Stimulated activated naive CD8-positive, alpha-beta T cell treated with anti-CD3 and anti-CD28 coated beads, Interleukin-15, amount 100 ng/mL, for 72 hours (primary cell): ENCODE results near the gene DCDC1.

ENCODE experiments used
- ATAC-seq: fragments of 150-1000 bp; cut with Tn5 transposase; 2 replicates; pipeline ENCODE4 v1.10.0; 2021; ENCODE audit warnings: mild to moderate bottlenecking, moderate library complexity
- DNase-seq, 2 donors: peaks; one replicate each; pipeline ENCODE4 v3.0.0; 2021 to 2022
- H3K27ac Mint-ChIP-seq, 2 donors: one replicate each; pipeline ENCODE4 v1.8.0; 2022; ENCODE audit warnings: mild to moderate bottlenecking in 2 of 2, mixed read lengths in 2 of 2, moderate library complexity in 2 of 2
- H3K27me3 Mint-ChIP-seq: one replicate; pipeline ENCODE4 v1.8.0; 2022; ENCODE audit warnings: mixed read lengths
- H3K4me1 Mint-ChIP-seq: one replicate; pipeline ENCODE4 v1.8.0; 2022; ENCODE audit warnings: mild to moderate bottlenecking, mixed read lengths
- H3K4me3 Mint-ChIP-seq, 2 donors: one replicate each; pipeline ENCODE4 v1.8.0; 2022; ENCODE audit warnings: mild to moderate bottlenecking in 2 of 2, mixed read lengths in 2 of 2, moderate library complexity in 1 of 2
- H3K9me3 Mint-ChIP-seq, 2 donors: one replicate each; pipeline ENCODE4 v1.8.0; 2022; ENCODE audit warnings: mixed read lengths in 2 of 2

DCDC1 gene

DNA sequence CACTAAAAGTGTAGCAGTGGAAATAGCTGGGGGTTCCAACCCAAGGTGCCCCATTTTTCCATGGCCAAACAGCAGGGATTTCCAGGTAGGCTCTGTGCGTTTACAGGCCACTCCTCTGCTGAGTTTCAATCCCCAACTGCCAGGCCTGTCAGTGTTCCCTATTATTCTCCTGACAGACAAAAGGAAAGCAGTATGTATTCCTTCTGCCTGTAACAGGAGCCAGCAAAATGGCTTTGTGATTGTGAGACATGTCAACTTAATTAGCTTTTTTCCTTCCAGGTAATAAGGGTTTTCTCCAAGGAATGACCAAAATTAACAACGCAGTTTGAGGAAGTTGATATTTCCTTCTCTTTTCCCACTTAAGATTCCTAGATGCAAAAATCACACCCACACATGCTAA lies 506.3 kb downstream of the DCDC1 start:
- H3K4me3 Mint-ChIP-seq = no peak overlapping the region
- DNase-seq (no peak), ATAC-seq (no peak)
- no peaks in the 10 kb centered on the region for H3K4me1 Mint-ChIP-seq
- no peaks in the 10 kb centered on the region for H3K9me3 Mint-ChIP-seq
- no peak overlapping the region for H3K27ac Mint-ChIP-seq
- no peaks in the 10 kb centered on the region for H3K27me3 Mint-ChIP-seq

DNA sequence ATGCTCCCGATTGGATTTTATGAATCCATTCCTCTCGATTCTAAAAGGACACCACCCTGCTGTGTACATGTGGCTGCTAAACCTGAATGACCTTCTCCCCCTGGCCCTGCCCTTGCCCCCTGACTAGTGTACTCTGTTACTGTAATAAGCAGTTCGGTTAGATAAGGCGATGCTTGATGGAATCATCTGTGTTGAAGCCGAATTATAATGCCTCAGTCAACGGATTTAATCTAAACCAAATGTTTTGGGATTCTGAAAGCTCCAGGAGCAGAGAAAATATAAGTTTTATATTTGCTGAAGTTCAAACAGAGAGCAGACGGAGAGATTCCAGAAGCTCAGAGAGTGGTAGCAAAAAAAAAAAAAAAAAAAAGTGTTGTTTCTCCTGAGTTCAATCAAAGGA lies 508.0 kb downstream of the DCDC1 start:
- H3K9me3 Mint-ChIP-seq = no peaks in the 10 kb centered on the region
- no peaks in the 10 kb centered on the region for H3K4me1 Mint-ChIP-seq
- ATAC-seq = no peak
- H3K27me3 Mint-ChIP-seq = no peaks in the 10 kb centered on the region
- no peak overlapping the region for H3K27ac Mint-ChIP-seq
- no peak overlapping the region for H3K4me3 Mint-ChIP-seq
- no peak for DNase-seq

DNA sequence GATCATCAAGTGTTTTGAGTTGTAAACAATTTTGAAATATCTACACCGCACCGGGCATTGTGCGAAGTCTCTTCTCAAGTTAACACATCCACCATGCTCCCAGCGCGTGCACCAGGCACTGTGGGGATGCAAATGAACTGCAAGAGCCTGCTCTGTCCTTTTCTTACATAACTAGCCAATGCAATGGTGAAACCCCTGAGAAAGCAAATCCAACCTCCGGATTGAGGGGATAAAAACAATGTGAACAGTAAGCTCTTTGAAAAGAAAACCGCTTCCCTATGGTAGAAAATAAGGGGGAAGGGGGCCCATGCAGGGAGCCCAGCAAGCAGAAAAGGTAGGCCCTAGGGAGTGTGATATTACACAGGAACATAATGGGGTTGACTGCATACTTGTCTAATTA lies 508.5 kb downstream of the DCDC1 start:
- H3K4me1 Mint-ChIP-seq = no peaks in the 10 kb centered on the region
- no peaks in the 10 kb centered on the region for H3K27me3 Mint-ChIP-seq
- ATAC-seq (no peak), DNase-seq (no peak)
- no peak overlapping the region for H3K27ac Mint-ChIP-seq
- H3K4me3 Mint-ChIP-seq = no peak overlapping the region
- H3K9me3 Mint-ChIP-seq = no peaks in the 10 kb centered on the region

DNA sequence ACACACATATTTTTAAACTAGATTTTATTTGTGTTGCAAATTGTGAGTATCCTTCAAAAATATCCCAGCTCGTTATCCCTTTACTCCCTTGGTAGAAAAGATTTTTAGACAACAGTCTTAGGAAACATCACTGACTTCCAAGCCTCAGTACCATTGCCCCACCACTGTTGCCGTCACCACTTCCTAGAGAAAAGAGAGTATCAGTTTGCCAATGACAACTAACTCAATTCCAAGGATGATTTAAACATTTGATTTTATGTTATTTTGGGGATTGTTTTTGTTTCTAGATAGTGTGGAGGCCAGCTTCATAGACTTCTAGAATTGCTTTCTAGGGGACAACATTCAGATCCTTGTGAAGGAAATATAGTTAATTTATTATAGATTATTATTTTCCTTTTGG lies 509.4 kb downstream of the DCDC1 start:
- no peaks in the 10 kb centered on the region for H3K27me3 Mint-ChIP-seq
- DNase-seq = no peak
- H3K4me3 Mint-ChIP-seq = no peak overlapping the region
- no peaks in the 10 kb centered on the region for H3K4me1 Mint-ChIP-seq
- H3K9me3 Mint-ChIP-seq = no peaks in the 10 kb centered on the region
- no peak overlapping the region for H3K27ac Mint-ChIP-seq
- no peak for ATAC-seq

DNA sequence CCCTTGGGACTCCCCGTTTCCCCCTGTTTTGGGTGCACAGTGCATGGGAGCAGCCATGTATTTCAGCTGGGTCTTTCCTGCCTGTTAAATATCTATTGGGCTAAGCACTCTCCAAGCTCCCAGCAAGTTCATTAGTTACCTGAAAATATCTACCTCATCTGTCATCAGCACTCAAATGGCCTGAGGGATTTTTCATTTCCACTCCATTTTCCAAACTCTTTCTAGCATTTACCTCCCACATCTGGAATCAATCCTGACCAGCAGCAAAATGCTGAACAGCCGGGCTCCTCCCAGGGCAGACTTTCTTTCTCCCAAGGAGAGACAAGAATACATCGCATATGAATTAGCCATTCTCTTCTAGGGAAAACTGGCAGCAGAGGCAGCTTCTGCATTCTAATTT lies 509.9 kb downstream of the DCDC1 start:
- Mint-ChIP-seq H3K27me3 (no peaks in the 10 kb centered on the region), H3K9me3 (no peaks in the 10 kb centered on the region), H3K4me1 (no peaks in the 10 kb centered on the region), H3K4me3 (no peak overlapping the region), H3K27ac (no peak overlapping the region)
- DNase-seq = no peak
- no peak for ATAC-seq

DNA sequence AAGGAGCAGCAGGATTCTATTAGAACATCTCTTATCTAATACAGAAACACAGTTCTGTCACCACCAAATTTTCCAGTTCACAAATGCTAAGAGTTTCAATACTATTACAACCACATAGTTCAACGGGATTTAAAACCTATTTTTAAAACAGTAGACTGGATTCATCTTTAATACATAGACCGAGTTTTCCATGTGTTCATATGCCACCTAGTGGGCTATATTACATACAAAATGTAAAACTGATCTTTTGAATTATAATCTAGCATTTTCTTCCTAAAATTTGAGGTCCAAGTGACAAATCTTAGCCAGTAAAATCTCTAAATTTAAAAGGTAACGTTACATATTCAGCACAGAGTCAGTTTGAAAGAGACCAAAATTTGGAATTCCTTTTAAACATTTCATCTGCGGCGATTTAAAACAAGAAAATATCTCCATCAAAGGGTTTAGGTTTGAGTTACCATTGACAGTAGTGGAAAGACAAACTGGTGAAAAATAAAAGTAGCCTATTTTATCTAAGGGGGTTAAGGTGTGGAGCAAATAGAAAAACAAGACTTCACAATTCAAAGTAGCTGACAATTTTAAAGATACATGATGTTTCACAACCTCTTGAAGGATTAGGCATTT lies 514.0 kb downstream of the DCDC1 start:
- DNase-seq = no peak

DNA sequence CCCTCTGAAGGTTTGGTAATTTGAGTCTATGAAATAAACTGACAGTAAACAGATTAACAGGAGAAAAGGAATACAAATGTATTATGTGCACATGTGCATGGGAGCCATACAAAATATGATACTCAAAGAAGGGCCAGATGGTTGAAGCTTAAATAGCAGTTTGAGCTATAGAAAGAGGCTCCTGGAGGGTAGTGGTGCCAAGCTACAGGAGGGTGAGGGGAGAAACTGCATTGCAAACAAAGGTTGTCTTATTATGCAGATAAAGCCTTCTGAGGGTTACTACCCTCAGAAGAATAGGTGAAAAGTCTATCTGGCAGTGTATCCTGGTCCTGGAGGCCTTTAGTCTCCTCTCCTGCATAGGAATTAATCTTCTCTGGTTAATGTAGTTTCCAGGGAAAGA lies 516.1 kb downstream of the DCDC1 start:
- H3K4me3 Mint-ChIP-seq = no peak overlapping the region
- ATAC-seq = no peak
- DNase-seq = no peak
- H3K4me1 Mint-ChIP-seq = no peaks in the 10 kb centered on the region
- H3K27ac Mint-ChIP-seq = no peak overlapping the region
- H3K9me3 Mint-ChIP-seq = peaks cover 0 to 2% of the 10 kb centered on the region in 2 donors
- no peaks in the 10 kb centered on the region for H3K27me3 Mint-ChIP-seq

More for the DNA sequence above, 514.0 kb downstream of the DCDC1 start:
- Mint-ChIP-seq H3K9me3 (no peaks in the 10 kb centered on the region), H3K4me3 (no peak overlapping the region), H3K4me1 (no peaks in the 10 kb centered on the region), H3K27me3 (no peaks in the 10 kb centered on the region), H3K27ac (no peak overlapping the region)
- no peak for ATAC-seq

DNA sequence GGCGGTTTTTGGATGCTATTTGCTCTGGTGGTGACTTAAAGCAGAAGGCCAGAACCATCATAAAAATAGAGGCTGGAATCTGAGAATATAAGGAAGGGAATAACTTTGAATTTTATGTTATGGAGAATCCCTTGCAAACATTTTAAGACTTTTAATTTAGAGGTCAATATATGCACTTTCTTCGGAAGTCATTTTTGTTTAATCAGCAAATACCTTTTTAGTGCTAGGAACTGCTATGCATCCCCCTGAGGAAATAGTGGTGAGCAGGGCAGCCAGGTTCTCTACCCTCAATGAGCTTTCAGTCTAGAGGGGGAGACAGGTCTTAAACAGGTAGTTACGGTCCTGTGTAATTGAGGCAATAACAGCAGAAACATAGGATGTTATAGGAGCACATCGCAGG lies 516.9 kb downstream of the DCDC1 start:
- DNase-seq = no peak

DNA sequence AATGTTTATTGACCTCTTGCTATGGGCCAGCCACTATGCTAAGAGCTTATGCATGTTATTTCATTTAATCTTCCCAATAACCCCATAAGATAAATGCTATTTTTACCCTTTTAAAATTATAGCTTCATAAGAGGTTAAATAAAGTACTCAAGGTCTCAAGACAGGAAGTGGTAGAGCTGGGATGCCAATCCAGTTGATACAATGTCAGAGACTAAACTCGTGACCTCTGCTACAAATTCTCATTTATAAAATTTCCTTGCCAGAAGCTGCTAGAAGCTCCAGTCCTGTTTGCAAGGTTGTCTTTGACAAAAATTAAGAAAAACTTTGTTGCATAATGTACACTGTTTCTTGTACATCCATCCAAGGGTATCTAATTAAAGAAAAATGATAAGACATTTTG lies 517.4 kb downstream of the DCDC1 start:
- H3K4me1 Mint-ChIP-seq = no peaks in the 10 kb centered on the region
- H3K9me3 Mint-ChIP-seq = peaks cover 0 to 14% of the 10 kb centered on the region in 2 donors
- ATAC-seq (no peak), DNase-seq (no peak)
- no peaks in the 10 kb centered on the region for H3K27me3 Mint-ChIP-seq
- no peak overlapping the region for H3K4me3 Mint-ChIP-seq
- H3K27ac Mint-ChIP-seq = no peak overlapping the region

More for the DNA sequence above, 516.9 kb downstream of the DCDC1 start:
- no peak overlapping the region for H3K4me3 Mint-ChIP-seq
- ATAC-seq = no peak
- no peaks in the 10 kb centered on the region for H3K27me3 Mint-ChIP-seq
- H3K27ac Mint-ChIP-seq = no peak overlapping the region
- no peaks in the 10 kb centered on the region for H3K4me1 Mint-ChIP-seq
- peaks cover 0 to 10% of the 10 kb centered on the region in 2 donors for H3K9me3 Mint-ChIP-seq

DNA sequence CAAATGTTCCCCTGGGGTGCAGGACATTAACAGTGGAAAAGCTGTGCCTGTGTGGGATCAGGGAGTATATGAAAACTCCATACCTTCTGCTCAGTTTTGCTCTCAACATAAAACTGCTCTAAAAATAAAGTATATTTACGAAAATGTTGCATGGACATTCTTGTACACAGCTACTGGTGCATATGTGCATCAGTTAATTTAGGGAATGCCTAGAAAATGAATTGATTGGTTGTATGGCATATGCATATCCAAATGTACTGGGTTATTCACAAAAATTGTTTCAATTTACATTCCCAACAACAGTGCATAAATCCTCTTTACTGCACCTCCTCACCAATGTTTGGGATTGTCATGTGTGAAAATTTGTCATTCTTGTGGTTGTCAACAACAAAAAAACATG lies 532.3 kb downstream of the DCDC1 start:
- peaks cover 8% of the 10 kb centered on the region for H3K27me3 Mint-ChIP-seq
- no peak overlapping the region for H3K4me3 Mint-ChIP-seq
- peaks cover 13 to 16% of the 10 kb centered on the region in 2 donors for H3K9me3 Mint-ChIP-seq
- H3K27ac Mint-ChIP-seq = no peak overlapping the region
- no peaks in the 10 kb centered on the region for H3K4me1 Mint-ChIP-seq
- no peak for DNase-seq
- no peak for ATAC-seq

DNA sequence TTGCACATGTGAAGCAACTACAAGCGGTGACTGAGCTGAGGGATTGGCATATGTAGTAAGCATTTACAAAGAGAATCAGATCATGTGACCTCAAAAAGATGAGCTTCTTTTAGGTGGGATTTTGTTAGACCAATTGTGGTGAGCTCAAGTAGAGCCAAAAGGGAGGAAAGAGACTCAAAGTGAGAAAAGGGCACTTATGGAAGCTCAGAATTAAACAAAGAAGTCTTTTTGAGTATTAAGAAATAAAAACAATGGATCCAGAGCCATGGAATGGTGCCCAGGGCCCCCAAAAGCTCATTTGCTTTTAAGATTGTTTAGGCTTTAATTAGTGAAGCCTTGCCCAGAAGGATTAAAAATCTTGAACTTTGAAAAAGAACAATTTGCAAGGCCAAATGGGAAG lies 536.7 kb downstream of the DCDC1 start:
- no peak for ATAC-seq
- Mint-ChIP-seq H3K4me1 (no peaks in the 10 kb centered on the region), H3K4me3 (no peak overlapping the region)

DNA sequence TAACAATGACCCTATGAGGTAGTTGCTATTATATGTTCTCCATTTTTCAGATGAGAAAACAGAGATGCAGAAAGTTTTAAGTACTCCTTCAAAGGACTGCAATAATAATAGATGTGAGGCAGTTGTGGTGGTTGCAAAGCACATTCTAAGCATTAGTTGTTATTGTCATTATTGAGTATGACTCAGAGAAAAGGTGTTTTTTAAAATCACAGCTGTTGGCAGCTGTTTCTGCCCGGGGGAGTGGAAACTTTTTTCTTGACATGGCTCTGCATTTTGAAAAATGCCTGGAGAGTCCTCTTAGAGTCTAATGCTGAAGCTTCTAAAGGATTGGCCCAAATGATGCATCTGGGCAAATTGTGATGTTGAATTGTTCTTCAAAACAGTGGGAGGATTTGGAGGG lies 538.9 kb downstream of the DCDC1 start:
- ATAC-seq (no peak), DNase-seq (no peak)
- Mint-ChIP-seq H3K4me1 (no peaks in the 10 kb centered on the region), H3K27ac (no peak overlapping the region), H3K9me3 (peaks cover 4 to 14% of the 10 kb centered on the region in 2 donors), H3K4me3 (no peak overlapping the region), H3K27me3 (no peaks in the 10 kb centered on the region)

More for the DNA sequence above, 536.7 kb downstream of the DCDC1 start:
- Mint-ChIP-seq H3K27me3 (no peaks in the 10 kb centered on the region), H3K9me3 (peaks cover 5 to 16% of the 10 kb centered on the region in 2 donors), H3K27ac (no peak overlapping the region)
- no peak for DNase-seq

DNA sequence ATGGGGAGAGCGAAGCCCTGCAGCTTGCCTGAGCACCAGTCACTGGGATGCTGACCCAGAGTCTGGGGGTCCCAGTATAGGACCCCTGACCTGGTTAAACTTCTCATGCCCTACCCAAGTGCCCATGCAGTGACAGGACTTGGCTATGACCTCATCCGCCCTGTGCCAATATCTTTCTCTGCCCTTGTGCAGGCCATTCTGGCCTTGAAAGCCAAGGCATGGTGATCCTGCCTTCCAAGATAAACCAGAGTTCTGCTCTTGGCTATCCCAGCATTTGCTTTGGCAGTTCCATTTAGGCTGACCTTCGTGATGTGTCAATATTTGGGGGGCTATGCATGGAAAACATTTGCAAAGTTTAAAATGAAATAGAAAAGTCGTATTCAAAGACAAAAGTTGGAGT lies 542.6 kb downstream of the DCDC1 start:
- no peaks in the 10 kb centered on the region for H3K4me1 Mint-ChIP-seq
- no peaks in the 10 kb centered on the region for H3K27me3 Mint-ChIP-seq
- no peaks in the 10 kb centered on the region for H3K9me3 Mint-ChIP-seq
- ATAC-seq (no peak), DNase-seq (no peak)
- H3K4me3 Mint-ChIP-seq = no peak overlapping the region
- H3K27ac Mint-ChIP-seq = no peak overlapping the region

DNA sequence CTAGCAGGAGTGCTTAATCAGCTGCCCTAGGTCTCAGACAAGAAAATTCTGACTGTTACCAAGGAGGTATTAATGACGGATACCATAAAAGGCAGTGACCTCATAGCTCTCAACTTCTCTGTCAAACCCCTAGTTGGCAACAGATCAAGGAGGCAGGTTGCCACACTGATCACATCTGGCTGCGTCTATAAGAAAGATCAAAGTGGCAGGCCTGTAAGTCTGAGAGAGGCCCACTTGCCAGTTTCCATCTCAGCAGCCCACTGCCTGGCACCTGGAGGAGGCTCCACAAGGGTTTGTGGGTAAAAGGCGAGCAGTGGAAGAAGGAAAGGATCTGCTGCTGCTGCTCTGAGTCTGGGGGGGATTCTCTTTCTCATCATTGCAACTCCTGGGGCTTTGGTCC lies 543.8 kb downstream of the DCDC1 start:
- Mint-ChIP-seq H3K4me3 (no peak overlapping the region), H3K9me3 (no peaks in the 10 kb centered on the region), H3K4me1 (no peaks in the 10 kb centered on the region), H3K27ac (no peak overlapping the region), H3K27me3 (peaks cover 2% of the 10 kb centered on the region)
- DNase-seq = no peak
- ATAC-seq = no peak

DNA sequence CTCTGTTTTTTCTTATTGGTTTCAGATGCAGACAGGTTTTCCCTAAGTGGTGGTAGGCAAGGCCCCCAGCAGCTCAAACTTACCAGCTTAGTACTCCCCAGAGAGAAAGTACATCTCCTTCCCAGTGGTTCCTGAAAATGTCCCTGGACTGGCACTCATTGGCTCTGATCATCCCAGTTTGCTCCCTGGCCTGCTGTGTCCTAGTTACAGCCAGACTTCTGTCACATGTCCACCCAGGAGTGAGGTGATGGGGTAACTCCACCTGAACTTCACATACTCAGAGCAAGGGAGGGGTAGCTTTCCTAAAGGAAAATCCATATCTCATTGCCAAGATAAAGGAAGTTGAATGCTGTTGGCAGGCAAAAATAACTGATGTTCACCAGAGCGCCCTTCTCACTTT lies 546.4 kb downstream of the DCDC1 start:
- H3K4me3 Mint-ChIP-seq = no peak overlapping the region
- peaks cover 7% of the 10 kb centered on the region for H3K27me3 Mint-ChIP-seq
- no peak for ATAC-seq
- H3K4me1 Mint-ChIP-seq = no peaks in the 10 kb centered on the region
- no peaks in the 10 kb centered on the region for H3K9me3 Mint-ChIP-seq
- DNase-seq = no peak
- H3K27ac Mint-ChIP-seq = no peak overlapping the region

DNA sequence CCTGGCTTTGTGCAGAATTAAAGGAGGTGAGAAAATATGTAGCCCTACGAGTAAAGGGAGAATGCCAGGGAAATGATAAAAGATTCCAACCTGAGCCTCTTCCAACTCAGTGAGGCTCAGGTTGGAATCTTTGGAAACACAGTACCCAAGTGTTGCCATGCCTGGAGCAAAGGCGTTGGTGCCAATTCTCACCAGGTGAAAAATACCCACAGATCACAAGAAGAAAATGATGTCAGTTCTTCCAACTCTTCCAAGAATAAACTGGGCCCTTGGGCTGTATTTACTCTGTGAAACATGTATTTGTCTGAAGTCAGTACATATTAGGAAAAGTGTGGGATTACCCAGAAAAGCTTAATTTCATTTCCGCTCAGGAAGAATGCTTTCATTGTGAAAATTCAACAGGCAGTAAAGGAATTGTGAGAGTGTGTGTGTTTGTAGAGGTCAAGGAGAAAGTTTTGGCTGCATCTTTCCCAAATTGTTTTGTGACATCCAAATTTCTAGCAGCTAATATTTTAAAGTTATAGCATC lies 548.0 kb downstream of the DCDC1 start:
- H3K9me3 Mint-ChIP-seq = no peaks in the 10 kb centered on the region
- DNase-seq (no peak), ATAC-seq (no peak)
- H3K4me1 Mint-ChIP-seq = no peaks in the 10 kb centered on the region
- no peak overlapping the region for H3K4me3 Mint-ChIP-seq
- H3K27ac Mint-ChIP-seq = no peak overlapping the region
- peaks cover 7% of the 10 kb centered on the region for H3K27me3 Mint-ChIP-seq

DNA sequence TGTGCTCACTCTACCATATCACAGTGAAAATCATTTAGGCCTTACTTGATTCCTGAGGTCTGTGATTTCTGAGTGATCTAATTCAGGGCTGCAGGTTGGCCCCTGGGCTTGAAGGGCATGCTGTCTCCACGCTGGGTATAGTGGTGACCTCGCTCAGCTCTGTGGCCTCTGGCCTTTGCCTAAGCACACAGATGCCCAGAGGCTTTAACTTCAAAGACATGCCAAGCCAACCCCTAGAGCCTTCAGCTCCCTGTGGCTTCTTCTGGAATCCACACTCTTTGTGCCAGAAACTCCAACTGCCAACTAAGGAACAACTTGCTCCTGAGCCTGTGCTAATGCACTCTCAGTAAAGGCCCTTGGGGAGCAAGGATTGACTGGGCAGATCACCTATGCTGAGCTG lies 550.8 kb downstream of the DCDC1 start:
- DNase-seq (no peak), ATAC-seq (no peak)
- Mint-ChIP-seq H3K27ac (no peak overlapping the region), H3K27me3 (peaks cover 7% of the 10 kb centered on the region), H3K4me3 (no peak overlapping the region), H3K9me3 (no peaks in the 10 kb centered on the region), H3K4me1 (no peaks in the 10 kb centered on the region)
